GM18511 (cell line): ENCODE results near the gene S100A14.
A peak's percentile ranks its signal among the peaks of the same experiment; 100 is the strongest.

Experiments
- ATAC-seq: cut with Tn5 transposase; IDR thresholded peaks from one replicate; pipeline ENCODE4 v1.9.1; 2021; ENCODE audit warnings: mild to moderate bottlenecking, moderate library complexity; ENCODE audit not compliant: unreplicated experiment

S100A14 gene

DNA sequence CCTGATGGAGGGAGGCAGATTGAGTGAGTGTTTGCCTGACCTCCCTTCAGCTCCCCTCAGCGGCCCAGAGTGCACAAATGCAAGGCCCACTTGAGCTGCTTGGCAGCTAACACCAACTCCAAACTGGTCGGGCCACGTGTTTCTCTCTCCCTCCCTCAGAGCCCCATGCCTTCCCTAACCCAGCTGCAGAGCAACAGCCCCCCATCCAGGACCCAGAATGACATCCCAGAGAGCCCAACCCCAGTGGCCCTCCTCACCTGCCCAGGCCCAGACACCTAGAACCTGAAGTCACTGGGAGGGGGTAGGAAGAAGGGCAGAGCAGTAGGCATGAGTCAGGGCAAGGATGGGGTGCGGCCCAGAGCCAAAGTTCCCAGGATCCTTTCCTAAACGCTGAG, 789 bp upstream of the S100A14 start:
- ATAC-seq: no peak

DNA sequence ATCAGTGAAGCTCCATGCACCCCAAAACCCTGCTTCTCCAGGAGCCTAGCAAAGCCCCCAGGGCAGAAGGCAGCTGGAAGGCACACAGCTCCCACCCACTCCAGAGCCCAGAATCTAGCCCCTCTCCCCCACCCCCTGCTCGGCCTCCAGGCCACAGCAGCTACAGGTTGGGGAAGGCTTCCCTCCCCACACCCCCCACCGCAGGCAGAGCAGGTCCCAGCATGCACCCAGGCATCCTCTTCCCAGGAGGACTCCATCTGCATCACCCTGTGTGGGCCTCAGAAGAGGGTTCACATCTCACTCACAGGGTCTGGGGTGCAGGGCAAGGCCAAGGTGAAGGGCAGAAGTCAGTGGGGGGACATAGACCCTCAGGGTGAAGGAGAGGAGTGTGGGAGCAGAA, 719 bp downstream of the S100A14 start:
- no peak for ATAC-seq

DNA sequence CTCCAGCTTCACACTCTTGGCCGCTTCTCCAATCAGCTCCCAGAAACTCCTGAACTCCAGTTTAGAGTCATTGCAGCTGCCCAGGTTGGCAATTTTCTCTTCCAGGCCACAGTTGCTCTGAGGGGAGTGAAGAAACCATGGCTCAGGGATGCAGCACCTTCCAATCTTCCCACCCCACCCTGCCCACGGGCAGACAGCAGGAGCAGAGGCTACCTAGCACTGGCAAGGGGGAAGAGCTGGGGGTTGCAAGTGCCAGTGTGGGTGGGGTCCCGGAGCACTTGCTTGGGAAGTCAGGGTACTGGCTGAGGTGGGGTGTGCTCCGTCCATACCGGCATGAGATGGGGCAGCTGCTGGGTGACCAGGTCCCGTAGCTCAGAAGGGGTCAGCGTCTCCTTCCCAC, 1.2 kb downstream of the S100A14 start:
- no peak for ATAC-seq

DNA sequence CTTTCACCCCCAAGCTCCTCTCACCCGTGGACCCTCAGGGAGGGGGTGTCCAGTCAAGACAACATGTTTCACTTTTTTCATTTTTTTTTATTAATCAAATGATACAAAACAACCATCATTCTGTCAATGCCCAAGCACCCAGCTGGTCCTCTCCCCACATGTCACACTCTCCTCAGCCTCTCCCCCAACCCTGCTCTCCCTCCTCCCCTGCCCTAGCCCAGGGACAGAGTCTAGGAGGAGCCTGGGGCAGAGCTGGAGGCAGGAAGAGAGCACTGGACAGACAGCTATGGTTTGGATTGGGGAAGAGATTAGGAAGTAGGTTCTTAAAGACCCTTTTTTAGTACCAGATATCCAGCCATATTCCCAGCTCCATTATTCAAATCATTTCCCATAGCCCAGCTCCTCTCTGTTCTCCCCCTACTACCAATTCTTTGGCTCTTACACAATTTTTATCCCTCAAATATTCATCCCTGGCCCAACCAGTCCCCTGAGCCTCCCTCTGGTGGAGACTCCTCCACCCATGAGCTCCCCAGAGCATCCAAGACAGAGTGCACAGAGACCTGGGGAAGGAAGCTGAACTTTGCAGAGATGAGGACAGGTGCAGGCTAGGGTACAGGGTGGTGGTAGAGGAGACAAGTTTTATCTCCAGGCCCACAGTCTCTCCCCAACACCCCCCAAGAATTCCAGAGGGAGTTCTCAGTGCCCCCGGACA, 1.8 kb downstream of the S100A14 start:
- ATAC-seq: no peak

DNA sequence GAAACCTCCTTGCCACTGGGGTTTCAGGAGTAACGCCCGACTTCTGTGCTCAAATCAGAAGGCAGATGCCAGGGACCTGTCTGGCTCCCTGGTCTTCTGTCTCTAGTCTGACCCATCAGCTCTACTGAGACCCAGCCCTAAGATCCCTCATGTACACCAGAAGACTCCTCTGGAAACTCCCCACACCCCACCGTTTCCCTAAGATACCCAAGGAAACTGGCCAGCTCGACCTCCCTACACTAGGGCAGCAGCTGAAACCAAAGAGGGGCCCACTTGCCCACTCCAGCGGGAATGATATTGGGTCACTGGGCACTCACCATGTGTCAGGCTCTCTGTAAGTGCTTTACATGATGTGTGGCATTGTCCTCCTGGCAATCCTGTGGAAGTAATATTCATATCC, 2.7 kb downstream of the S100A14 start:
- no peak for ATAC-seq

DNA sequence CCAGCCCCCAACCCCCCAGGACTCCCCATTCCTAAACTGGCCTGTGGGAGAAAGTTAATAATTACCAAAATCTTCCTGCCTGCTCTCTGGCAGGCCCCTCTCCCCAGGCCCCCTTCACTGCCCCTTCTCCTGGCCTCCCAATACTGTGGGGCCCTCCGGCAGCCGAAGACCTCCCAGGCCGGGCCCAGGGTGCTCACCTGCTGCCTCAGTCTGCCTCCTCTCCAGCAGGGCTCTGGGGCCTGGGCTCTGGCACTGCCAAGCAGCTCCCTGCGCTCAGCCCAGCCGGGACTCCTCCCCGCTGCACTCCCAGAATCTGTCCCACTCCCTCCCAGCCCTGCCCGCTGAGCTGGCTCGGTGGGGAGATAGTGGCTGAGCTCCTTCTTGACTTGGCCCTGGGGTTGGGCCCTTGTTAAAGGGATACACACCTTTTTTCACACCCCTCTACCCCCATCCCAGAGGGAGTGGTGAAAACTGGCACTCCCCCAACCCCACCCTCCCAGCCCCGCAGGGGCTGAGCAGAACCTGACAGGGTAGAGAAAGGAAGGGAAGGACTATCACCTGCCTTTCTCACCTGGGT, 3.3 kb downstream of the S100A14 start, which contains the start of gene S100A16:
Gene S100A16, minus strand, starts transcription at position 383 of the 577 bp plus-strand sequence. CDS start 4,986 bp downstream, outside the sequence.
- no peak for ATAC-seq

DNA sequence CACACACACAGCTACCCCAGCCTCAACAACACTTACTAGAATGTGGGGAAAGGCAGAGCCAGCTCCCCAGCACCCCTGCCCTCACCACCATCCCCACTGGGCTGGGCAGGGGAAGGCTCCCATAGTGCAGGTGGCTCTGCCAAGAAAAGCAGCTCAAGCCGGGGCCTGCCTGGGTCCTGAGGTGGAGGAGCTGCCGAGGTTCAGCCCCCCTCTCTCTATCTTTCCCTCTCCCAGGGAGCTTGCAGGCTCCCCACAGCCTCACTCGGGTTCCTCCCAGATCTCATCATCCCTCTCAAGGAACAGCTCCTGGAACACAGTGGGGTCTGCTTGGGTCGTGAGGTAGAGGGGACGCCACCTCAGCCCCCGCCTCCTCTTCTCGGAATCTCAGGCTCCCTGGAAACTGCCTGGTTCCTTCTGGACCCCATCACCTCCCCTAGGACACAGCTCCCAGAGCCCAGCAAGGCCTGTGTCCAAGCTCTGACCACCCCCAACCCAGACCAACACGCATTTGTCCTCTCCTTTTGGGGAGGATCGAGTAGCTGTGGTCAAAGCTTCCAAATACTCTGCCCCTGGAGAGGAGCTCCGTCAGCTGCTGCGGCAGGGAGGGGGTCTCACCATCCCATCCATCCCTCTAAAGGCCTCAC, 3.9 kb downstream of the S100A14 start:
- ATAC-seq: no peak

DNA sequence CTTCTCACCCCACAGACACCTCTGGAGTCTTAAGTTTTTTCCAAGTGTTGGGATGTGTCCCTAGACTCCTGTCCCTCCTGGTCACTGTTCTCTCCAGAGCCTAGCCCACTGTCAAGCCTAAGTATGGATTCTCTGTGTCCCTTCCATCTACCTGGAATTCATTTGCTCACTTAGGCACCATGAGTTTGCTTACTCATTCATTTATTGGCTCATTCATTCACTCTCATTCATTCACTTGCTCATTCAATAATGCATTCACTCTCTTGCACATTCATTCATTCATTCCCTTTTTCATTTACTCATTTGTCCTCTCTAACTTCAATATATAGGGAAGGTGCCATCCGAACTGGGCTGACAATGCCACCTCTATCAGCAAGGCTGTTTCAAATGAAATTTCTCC, 4.8 kb downstream of the S100A14 start:
- no peak for ATAC-seq

DNA sequence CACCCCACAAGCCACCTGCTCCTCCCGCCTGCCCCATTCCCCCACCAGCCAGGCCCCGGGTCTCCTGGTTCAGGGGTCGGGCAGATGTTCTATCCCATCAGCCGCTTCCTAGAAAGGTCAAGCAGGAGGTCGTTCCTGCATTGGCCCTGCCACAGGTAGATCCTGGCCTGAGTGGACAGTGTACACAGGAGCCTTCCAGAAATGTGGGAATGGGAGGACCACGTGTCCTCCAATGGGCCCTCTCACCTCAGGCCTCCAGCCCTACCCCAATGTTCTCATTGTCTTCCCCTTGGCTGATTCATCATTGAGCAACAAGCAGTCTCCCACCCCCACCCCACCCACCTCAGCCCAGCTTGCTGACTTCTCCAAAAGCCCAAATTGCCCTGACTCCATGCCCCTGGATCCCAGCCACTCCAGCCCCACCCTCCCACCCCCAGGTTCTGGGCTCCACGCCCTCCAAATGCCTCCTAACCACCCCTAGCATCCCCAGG, 5.3 kb downstream of the S100A14 start:
- ATAC-seq: no peak

DNA sequence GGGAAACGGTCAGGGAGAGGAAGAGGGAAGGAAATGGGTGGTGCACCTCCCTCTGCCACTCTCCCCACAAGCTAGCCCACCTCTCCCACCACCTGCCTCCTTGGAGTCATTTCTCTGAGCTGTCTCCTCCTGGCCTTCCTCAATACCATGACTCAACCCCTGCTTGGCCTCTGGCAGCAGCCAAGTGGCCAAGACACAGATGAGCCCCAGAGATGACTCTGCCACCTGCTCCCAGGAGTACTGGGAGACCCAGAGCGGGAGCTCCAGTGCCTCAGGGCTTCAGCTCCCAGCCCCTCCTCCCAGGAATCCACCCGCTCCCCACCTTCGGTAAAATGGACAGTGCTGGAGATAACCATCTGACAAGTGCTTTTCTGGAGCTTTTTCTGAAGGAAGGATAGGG, 5.8 kb downstream of the S100A14 start:
- no peak for ATAC-seq

DNA sequence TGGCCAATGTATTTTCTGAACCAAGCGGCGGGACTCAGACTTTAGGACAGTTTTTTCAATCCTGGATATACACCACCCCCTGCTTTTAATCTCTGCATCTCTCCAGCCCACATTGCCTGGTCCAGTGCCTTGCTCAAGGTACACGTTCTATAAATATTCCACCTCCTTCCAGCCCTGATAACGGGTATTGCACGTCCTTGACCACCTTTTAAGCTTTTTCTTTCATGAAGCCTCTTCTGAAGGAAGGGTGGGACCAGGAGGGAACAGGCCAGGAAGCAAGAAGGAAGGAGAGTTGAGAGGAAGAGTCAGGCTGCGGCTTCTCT, 6.6 kb downstream of the S100A14 start:
- no peak for ATAC-seq

DNA sequence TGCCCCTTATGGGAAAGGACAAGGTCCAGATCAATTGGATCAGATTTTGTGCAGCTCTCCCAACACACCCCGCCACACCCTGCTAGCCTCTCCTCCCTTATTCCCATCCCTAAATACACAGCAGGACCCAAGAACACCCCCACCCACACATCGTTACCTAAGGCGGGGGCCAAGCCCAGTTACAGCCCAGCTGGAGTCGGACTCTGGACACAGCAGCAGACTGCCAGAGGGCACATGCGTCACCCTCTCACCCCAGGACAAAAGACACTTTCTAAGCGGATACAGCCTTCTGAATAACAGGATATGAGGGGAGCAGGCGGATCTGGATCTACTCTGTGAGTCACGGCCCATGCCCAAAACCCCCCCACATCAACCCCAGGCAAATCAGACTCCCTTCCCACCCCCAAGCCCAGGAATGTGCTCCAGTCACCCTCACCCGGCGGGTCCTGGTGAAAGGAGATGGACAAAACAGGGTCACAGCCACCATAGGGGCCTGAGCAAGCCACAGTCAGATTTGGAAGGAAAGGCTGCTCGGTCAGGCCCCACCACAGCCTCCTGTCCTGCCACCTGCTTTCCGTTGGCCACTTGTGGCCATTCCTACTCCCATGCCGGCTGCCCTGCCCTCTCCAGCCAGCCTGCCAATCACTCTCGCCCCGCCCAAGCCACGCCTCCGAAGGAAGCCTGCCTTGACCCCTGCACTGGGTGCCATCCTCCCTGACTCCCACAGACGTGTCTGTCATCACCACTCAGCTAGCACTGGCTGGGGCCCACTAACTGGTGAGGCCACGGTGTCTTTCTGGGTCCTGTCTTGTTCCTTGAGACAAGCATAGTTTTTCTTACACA, 7.2 kb downstream of the S100A14 start:
- no peak for ATAC-seq

DNA sequence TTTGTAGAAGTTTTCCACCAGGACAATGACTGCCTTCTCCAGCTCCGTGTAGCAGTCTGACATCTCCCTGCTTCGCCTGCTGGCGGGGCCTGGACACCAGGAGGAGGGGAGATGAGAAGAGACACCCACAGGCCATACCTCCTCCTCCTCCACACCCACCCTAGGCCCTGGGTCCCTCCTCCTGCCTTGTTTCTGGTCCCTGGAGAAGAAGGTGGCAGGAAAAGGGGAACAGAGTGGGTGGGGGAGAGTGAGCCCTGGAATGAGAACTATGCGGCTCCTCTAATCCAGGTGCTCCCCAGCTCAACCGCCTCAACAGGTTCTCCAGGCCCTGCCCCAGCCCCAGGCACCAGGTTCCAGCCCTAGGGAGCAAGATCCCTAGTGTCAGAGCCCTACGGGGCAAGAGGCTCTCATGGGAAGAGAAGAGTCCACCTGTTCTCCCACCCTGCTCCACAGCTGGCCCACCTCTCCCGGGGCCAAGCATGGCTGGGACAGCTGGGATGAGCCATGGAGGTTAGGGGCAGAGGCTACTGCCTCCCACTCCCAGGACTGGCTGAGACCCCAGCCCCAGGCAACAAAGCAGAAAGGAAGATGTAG, 7.9 kb downstream of the S100A14 start:
- no peak for ATAC-seq

DNA sequence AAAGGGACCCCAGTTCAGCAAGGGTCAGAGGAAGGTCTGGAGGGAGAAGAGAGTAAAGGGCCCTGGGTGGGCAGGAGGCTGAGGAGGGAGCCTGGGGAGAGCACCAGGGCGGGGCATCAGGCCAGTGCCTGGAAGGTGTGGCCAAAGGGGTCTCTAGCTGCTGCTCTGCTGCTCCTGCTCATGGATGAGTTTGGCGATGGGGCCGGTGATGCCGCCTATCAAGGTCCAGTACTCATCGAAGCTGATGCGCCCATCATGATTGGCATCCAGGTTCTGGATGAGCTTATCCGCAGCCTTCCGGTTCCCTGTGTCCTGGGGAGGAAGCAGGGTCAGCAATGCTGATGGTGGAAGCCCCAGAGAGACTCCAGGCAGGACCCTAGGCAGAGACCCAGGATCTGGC, 8.7 kb downstream of the S100A14 start:
- ATAC-seq: no peak

DNA sequence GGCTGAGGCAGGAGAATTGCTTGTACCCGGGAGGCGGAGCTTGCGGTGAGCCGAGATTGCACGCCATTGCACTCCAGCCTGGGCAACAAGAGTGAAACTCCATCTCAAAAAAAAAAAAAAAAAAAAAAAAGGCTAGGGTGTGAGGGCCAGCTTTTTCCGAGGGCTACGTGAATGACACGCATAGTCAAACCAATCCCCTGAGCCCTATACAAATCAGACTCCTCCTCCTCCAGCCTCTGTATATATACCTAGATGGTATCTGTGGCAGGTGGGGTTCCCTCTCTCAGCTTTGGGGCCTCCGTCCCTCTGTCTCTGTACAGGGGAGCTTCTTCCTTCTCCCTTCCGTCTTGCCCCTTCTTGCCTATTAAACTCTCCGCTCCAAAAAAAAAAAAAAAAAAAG, 9.9 kb downstream of the S100A14 start:
- ATAC-seq: no peak

DNA sequence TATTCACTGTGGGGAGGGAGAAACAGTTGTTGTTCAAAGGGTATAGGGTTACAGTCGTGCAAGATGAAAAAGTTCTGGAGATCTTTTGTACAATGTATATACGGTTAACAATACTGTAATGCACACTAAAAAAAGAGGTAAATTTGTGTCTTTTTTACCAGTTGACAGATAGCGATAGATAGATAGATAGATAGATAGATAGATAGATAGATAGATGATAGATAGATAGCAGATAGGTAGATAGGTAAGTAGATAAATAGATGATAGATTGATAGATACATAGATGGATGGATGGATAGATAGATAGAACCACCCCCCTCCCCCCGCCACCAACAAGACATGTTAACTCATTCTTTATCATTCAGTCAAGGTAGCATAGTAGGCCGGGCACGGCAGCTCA, 13.4 kb downstream of the S100A14 start:
- no peak for ATAC-seq

DNA sequence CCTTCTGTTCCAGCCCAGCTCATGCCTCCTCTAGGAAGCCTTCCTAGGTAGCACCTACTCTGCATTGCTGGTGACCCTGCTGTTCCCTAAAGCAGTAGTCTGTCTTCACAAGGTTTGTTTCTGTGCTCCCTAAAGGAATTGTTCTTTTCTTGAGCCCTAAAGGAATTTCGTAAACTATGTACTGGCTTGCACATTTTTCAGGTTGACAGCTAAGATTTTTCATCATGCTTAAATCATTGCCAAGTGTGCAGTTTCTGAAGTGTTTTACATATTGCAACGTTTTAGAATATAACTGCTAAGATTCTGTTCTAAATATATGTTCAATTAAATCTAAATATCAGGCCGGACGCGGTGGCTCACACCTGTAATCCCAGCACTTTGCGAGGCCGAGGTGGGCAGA, 16.3 kb downstream of the S100A14 start:
- no peak for ATAC-seq

DNA sequence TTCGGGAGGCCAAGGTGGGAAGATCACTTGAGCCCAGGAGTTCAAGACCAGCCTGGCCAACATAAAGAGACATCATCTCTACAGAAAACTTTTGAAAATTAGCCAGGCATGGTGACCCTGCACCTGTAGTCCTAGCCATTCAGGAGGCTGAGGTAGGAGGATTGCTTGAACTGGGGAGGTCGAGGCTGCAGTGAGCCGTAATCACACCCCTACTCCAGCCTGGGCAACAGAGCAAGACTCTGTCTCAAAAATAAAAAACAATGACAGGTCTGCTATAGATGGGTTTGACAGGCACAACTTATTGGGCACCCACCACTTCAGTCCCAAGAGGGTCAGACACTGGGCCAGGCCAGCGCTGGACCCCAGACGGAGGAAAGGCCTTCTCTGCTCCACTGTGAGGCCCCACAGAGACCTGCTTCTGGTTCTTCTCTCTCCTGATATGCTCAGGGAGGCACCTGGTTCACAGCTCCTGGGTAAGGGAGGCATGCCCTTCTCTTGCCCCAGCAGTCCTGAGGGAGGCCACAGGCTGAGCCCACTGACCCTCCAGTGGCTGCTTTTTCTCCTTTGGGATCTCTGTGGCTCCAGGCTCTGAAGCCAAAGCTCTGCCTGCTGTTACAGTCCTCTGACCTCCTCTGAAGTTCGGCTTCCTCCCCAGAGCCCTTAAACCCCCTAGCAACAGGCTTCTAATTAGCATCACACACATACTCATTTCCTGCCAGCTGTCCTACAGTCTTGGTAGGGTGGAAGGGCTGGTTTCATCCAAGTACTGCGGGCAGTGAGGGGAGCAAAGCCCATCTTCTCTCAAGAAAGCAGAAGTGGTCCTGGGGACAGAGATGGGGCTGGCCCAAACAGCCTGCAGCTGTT, 17.6 kb downstream of the S100A14 start:
- peak; percentile 99 for ATAC-seq

DNA sequence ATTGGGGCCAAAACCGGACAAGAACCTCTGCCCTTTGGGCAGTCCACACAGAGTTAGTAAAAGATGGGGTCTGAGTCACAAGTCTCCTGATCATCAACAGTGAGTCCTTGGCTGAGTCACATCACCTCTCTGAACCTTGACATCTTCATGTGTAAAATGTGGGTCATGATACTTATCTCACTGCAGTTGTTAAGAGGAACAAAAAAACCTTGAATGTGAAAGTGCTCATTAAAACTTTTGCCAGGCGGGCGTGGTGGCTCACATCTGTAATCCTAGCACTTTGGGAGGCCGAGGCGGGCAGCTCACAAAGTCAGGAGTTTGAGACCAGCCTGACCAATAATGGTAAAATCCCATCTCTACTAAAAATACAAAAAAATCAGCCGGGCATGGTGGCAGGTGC, 18.9 kb downstream of the S100A14 start:
- ATAC-seq: no peak

DNA sequence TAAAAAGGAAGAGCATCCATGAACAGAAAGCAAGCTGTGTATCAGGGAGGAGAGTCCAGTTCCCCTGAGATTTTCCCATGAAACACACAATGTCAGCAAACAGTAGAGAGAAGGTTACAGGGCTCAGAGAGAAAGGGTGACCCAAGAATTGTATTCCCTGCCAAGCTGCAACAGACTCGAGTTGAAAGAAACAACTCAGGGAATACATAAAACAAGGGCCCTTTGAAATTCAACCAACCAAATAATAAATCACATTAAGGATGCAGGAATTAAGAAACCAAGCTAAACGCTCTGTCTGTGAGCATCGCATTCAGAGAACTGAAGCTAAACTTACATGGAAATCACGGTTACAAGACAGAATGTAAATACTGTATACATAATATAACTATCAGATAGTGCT, 23.4 kb downstream of the S100A14 start:
- ATAC-seq: no peak
